Measurements from ENCODE around the gene SLC29A2.
"Not testable (repeated sequence)": the region's sequence is repeated elsewhere in the genome, so short reads cannot be mapped to it uniquely, and the experiment has no call there.

Gene SLC29A2

GRCh38 chr11:66334605-66335442, 36.7 kb downstream of the SLC29A2 start:
- DNase-seq (ENCODE audit: low read depth in 2 of 2, low spot score in 1 of 2), result no peak

GRCh38 chr11:66333896-66334604, 37.5 kb downstream of the SLC29A2 start:
- no peak for DNase-seq (ENCODE audit: low read depth in 2 of 2, low spot score in 1 of 2)

GRCh38 chr11:66333220-66333877, 38.2 kb downstream of the SLC29A2 start:
- no peak for DNase-seq (ENCODE audit: low read depth in 2 of 2, low spot score in 1 of 2)

GRCh38 chr11:66332371-66333219, 39.0 kb downstream of the SLC29A2 start:
- DNase-seq (ENCODE audit: low read depth in 2 of 2, low spot score in 1 of 2), result no peak

GRCh38 chr11:66331542-66332370, 39.8 kb downstream of the SLC29A2 start:
- no peak for DNase-seq (ENCODE audit: low read depth in 2 of 2, low spot score in 1 of 2)

- DNase-seq (ENCODE audit: low read depth in 2 of 2, low spot score in 1 of 2), result no peak
Observed at GRCh38 chr11:66330931-66331330, 40.6 kb downstream of the SLC29A2 start.

- DNase-seq (ENCODE audit: low read depth in 2 of 2, low spot score in 1 of 2), result no peak
Observed at GRCh38 chr11:66329165-66329673, 42.3 kb downstream of the SLC29A2 start.

- peak; percentile 54 to 59 for DNase-seq (ENCODE audit: low read depth in 2 of 2, low spot score in 1 of 2)
Observed at GRCh38 chr11:66328302-66329144, 43.0 kb downstream of the SLC29A2 start.

GRCh38 chr11:66328031-66328301, 43.6 kb downstream of the SLC29A2 start:
- DNase-seq (ENCODE audit: low read depth in 2 of 2, low spot score in 1 of 2), result no peak

GRCh38 chr11:66327171-66328030, 44.2 kb downstream of the SLC29A2 start:
- DNase-seq (ENCODE audit: low read depth in 2 of 2, low spot score in 1 of 2), result no peak

GRCh38 chr11:66326261-66327111, 45.1 kb downstream of the SLC29A2 start:
- DNase-seq (ENCODE audit: low read depth in 2 of 2, low spot score in 1 of 2), result no peak

GRCh38 chr11:66325263-66325671, 46.3 kb downstream of the SLC29A2 start:
- DNase-seq (ENCODE audit: low read depth in 2 of 2, low spot score in 1 of 2), result no peak

GRCh38 chr11:66324664-66325063, 46.9 kb downstream of the SLC29A2 start:
- no peak for DNase-seq (ENCODE audit: low read depth in 2 of 2, low spot score in 1 of 2)

- DNase-seq (ENCODE audit: low read depth in 2 of 2, low spot score in 1 of 2), result no peak
Observed at GRCh38 chr11:66323684-66324083, 47.9 kb downstream of the SLC29A2 start.

- DNase-seq (ENCODE audit: low read depth in 2 of 2, low spot score in 1 of 2), result no peak
Observed at GRCh38 chr11:66322732-66323427, 48.7 kb downstream of the SLC29A2 start.

GRCh38 chr11:66321606-66322005, 50.0 kb downstream of the SLC29A2 start:
- no peak for DNase-seq (ENCODE audit: low read depth in 2 of 2, low spot score in 1 of 2)

- DNase-seq (ENCODE audit: low read depth in 2 of 2, low spot score in 1 of 2), result not testable (repeated sequence)
Observed at GRCh38 chr11:66320748-66321147, 50.8 kb downstream of the SLC29A2 start.
